Hematopoietic multipotent progenitor cell treated with erythropoietin and hydrocortisone succinate and interleukin-3 and kit ligand, for 4 days (in vitro differentiated cells): ENCODE measurements around the gene RAB31.
"Not testable (repeated sequence)": the region's sequence is repeated elsewhere in the genome, so short reads cannot be mapped to it uniquely, and the experiment has no call there.

Experiments used
- DNase-seq: peaks from one replicate; pipeline ENCODE4 v3.0.0-alpha.2; 2015

The RAB31 gene

DNA sequence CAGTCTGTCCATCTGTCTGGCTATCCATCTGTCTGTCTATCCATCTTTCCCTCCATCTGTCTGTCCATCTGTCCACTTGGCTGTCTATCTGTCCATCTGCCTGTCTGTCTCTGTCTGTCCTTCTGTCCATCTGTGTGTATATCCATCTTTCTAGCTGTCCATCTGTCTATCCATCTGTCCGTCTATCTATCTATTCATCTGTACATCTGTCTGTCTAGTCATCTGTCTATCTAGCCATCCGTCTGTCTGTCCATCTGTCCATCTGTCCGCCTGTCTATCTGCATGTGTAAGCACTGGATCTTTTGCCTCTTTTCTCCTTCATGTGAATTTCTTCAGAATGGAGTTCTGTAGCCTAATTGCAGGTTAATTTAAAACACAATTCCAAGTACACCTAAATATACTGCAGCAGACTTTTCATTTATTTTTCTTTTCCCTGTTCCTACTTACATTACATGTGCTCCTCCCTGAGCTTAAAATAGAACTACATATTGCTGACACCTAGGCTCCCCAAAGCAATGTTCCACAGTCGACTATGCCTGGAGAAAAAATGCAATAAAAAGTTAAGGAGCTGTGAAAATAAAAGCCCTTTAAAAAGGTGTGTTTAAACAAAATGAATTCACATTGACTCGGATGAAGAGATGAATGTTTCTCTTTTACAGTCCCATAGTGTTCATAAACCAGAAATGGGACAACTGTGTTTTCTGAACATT lies 140.2 kb downstream of the RAB31 start:
- DNase-seq: no peak

DNA sequence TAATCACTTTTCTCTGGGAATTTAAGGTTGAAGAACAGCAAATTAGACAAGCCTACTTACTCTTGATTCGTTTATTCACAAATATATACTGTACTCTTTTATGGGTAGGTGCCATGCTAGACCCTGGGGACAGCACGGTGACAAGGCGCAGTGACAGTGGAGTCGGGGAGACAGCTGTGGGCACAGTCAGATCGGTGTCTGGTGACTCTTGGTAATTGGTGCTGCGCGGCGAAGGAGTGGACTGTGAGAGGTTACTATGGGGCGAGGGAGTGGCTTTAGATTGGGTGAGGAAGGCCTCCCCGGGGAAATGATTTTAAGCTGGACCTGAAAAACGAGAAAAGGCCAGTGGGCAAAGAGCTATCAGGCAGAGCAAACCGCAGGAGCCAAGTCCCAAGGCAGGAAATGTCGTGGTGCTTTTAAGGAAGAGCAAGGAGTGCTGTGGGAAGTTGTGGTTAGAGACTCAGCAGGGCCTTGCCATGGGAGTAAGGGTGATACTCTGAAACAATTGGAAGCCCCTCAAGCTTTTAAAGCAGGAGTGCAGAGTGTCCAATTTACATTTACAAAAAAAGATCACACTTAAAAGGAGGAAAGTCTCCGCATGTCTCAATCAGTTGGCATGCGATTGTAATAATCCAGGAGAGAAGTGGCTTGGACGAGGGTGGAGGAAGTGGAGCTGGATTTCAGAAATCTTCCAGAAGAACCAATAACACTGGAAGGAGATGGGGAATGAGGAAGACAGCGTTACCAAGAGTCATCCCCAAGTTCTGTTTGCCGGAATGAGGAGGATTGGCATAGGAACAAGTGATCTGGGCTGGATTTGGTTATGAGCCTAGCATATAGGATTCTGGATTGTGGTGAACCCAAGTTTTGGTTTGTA lies 141.5 kb downstream of the RAB31 start:
- DNase-seq: peak; percentile 88

DNA sequence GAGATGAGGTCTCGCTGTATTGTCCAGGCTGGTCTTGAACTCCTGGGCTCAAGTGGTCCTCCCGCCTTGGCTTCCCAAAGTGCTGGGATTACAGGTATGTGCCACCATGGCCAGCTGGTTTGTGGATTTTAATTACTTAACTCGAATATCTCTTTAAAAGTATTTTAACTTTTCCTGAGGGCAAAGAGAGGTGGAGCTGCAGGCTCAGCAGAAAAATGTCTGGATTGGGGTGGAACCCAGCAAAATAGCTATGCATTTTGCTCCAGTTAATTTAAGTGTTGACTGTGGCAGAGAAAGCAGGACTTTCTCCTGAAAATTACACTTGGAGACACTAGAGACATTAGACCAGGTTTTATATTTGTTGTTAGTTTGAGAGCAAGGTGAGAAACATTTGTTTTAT lies 142.2 kb downstream of the RAB31 start:
- peak; percentile 21 for DNase-seq

DNA sequence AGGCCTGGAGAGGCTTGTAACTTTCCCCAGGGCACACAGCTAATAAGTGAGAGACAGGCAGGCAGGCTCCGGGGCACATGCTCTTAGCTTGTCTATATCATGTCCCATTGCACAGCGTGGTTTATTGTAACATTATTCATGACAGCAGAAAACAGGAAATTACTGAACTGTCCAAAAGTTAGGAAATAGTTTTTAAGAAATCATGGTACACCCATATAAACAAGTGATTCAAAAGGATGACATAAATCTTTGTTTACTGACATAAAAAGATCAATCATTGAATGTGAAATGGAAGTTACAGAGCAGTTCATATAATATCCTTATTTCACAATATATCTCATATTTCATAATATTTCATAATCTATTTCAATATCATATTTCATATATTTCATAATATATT lies 143.4 kb downstream of the RAB31 start:
- DNase-seq: peak; percentile 69

DNA sequence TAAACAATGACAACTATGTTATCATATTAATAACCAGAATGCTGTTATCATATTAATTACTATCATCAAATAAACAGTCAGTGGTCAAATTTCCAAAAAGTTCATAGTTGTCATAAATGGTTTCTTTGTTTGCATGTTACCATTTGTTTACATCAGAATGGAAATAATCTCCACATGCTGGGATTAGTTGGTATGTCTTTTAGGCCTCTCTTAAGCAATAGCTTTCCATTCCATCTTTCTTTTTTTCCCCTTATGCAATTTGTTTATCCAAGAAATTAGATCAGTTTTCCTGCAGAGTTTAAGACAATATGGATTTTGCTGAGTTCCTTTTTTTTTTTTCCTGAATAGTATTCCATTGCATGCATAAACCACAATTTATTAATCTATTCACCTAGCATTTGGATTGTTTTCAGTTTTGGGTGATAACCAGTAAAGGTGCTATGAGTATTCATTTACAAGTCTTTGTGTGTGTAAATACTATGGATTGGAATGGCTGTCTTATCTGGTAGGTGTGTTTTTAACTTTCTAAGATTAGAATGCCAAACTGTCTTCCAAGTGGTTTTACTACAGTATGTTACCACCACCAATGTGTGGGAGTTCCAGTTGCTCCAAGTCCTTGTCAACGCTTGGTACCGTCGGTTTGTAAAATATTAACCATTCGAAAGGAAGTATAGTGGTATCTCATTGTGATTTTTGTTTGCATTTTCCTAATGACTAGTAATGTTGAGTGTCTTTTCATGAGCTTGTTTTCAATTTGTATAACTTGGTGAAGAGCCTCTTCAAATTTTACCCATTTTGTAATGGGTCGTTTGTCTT lies 144.4 kb downstream of the RAB31 start:
- no peak for DNase-seq

DNA sequence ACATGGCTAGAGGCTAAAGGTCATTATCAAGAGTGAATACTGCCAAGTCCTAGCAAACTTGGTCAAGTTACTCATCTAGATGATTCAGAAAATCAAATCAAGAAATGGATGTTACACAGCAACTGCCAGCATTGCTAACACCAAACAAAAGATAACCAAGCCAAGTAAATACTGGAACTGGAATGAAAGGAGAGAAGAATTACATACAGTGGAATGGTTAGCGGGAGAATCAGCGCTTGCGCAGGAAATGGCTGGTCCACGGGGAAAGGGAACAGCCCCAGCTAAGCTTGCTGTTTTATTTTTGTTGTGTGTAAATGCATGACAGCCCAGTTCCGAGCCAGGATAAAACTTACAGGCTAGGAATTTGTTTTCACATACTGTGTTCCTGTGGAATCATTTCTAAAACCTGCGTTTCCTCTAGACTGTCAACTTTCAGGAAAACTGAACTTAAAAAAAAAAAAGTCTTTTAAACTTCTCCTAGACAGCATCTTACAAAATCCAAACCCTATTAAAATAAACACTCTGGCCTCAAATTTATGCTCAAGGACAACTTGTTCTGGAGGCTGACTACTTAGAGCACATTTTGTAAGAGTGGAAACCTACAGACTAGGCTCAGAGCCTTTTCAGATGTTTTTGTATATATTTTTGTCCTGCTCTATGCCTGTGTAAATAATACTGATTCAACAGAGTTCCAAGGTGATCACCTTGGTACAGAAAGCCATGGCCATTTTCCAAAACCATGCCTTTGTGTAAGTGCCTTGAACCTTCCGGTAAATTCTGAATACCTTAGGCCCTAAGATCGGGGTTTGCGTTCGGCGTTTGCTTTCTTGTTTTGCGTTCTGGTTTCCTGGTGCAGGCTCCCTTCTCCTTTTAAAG lies 146.9 kb downstream of the RAB31 start:
- DNase-seq: no peak

DNA sequence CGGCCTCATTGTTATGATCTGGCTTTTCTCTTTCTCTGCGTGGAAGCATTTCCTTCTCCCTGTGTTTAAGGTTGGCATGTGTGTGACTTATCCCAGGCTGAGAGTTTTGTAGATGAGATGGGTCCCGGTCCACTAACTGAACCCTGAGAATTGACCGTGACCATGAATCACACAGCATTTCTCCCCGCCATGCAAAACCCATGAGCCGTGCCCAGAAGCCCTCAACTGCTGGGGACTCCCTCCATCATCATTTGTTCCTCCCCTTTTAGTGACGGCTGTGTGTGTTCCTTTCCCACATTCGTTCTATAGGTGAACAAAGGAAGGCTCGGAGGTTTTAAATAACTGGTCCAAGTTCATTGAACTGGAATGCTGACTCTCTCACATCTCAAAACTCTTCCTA lies 147.6 kb downstream of the RAB31 start:
- no peak for DNase-seq

DNA sequence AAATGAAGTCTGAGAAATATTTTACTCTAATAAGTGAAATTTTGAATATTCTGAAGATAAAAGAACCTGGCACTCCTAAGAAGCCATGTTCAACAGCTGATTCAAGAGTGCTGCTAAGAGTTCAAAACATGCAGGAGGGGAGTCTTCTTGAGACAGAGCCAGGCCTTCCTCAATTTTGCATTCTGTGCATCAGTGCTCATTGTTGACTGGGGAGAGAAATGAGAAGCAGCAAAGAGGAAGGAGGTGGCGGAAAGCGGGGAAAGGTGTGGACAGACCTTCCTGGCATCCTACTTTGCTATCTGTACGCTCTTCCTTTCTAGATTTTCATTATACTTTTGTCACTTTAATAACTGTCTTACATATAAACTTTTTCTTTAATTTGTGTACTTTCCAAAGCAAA lies 148.0 kb downstream of the RAB31 start:
- DNase-seq: no peak

DNA sequence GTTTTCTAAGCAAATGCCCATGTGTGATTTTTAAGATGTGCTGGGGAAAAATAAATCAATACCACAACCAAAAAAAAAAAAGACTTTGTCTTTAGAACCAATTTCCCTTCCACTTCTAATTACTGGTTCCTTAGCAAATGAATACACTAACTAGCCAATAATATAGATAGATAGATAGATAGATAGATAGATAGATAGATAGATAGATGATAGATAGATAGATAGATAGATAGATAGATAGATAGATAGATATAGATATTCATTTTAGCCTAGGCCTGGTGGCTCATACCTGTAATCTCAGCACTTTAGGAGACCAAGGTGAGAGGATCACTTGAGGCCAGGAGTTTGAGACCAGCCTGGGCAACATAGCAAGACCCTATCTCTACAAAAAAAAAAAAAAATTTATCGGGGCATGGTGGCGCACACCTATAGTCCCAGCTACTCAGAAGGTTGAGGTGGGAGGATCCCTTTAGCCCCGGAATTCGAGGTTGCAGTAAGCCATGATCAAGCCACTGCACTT lies 149.4 kb downstream of the RAB31 start:
- not testable (repeated sequence) for DNase-seq

DNA sequence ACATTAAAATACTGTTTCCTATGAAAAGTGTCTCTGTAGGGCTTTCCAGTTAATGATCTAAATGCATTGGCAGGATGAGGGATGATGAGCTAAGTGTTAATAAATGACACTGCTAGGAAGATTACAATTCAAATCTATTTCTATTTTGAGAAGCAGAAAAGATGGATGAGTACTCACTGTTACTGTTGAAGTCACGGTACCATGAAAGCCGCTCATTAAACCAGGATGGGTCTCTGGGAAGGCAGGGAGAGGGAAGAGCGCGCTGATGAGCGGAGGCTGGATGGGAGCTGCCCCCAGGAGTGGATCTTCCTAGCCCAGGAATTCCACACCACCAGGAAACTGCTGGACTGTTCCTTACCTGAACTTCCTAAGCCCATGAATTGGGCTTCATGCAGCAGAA lies 150.5 kb downstream of the RAB31 start:
- DNase-seq: no peak

DNA sequence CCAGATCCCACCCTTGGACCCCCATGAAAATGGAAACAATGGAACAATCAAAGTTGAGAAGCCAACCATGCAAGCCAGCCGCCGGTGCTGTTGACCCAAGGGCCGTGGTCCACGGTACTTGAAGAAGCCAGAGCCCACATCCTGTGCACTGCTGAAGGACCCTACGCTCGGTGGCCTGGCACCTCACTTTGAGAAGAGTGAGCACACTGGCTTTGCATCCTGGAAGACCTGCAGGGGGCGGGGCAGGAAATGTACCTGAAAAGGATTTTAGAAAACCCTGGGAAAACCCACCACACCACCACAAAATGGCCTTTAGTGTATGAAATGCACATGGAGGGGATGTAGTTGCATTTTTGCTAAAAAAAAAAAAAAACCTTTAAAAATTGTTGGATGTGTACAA lies 151.1 kb downstream of the RAB31 start:
- no peak for DNase-seq

DNA sequence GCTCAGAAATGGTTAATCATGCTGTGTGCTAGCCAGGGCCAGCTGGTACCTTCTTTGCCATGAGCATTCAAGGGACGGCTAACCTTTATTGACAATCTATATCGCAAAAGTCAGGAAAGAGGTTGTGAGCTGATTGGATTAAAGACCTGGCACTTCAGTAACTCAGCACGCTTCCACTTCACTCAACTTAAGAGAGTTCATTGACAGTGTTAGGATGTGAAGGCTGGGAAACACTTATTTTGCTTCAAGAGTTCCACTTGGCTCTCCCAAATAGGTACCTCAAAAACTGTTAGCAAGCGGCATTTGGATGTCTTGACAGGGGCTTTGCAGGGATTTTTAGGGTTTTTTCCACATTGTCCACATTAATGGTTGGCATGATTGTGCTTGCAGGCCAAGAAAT lies 152.6 kb downstream of the RAB31 start:
- DNase-seq: no peak

DNA sequence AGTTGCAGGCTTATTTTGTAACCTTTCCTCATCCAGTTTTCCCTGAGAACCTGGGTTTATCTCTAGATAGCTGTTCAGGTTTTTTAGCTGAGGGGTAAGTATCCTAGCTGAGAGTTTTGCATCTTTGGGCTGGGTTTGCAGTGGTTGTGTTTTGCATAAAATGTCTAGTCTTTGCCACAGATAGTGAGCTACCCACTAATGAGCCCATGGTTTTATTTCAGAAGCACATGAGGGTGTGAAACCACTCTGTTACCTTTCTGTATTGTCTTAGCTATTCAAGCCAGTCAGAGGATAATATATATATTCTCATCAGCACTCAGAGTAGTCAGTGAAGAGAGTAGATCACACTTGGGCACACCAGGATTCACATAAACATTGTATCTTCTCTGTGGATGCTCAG lies 153.1 kb downstream of the RAB31 start:
- no peak for DNase-seq

DNA sequence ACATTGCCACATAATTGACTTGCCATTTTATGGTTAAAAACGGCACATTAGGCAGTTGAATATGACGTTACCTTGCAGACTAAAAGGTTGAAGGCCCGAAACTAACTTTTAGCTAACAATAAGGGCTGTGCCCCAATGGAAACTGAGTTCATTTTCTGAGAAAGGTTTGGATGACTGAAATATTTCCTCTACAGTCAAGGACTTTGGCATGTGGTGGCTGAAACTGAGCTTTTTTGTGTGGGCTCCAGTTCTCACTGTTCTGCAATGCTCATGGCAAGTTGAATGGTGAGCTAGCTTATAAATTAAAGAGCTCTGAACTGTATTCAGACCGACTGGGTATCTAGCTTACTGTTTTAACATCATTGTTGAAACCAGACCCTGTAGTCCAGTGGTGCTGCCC lies 153.8 kb downstream of the RAB31 start:
- DNase-seq: no peak

DNA sequence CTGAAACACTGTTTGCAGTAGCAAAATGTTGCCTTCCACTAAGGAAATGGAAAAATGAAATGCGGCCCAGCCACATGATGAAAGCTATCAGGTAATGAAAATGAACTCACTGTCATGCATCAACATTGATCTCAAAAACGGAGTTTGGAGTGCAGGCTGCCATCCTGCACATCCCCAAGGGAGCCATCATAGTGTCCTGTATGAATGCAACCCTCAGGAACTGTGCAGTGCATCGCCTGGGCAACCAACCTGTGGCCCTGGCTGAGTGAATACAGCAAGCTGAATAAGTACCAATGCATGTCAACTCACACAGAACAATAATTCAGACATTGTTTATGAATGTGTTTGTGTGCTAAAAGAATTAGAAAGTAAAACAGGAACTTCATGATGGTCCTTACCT lies 154.6 kb downstream of the RAB31 start:
- DNase-seq: no peak

DNA sequence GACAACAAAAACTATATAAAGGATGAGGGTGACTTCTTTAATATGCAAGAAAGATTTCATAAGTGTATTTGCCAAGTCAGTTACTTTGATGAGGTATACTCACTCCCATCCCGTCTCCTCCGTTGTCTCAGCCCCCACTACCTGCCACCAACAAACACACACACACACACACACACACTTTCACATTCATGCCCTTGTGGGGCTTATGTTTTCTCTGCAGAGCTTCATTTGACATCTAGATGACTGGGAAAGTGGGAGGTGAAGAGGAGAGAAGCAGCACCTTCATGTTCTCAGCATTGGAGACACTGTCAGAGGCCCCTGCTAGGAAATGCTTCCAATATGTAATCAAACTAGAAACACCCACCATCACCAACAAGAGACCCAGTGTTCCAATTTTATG lies 155.2 kb downstream of the RAB31 start:
- DNase-seq: no peak

DNA sequence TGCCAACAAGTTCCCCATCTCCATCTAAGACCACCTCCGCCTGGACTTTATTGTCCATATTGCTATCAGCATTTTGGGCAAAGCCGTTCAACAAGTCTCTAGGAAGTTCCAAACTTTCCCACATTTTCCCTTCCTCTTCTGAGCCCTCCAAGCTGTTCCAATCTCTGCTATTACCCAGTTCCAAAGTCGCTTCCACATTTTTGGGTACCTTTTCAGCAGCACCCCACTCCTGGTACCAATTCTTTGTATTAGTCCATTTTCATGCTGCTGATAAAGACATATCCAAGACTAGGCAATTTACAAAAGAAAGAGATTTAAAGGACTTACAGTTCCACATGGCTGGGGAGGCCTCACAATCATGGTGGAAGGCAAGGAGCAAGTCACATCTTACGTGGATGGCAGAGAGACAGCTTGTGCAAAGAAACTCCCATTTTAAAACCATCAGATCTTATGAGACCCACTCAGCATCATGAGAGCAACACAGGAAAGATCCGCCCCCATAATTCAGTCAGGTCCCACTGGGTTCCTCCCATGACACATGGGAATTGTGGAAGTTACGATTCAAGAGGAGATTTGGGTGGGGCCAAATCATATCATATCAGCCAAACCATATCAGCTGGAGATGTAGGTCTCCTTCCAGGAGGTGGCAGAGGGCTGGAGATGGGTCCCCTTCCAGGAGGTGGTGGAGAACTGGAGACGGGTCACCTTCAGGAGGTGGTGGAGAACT lies 157.8 kb downstream of the RAB31 start:
- DNase-seq: no peak

DNA sequence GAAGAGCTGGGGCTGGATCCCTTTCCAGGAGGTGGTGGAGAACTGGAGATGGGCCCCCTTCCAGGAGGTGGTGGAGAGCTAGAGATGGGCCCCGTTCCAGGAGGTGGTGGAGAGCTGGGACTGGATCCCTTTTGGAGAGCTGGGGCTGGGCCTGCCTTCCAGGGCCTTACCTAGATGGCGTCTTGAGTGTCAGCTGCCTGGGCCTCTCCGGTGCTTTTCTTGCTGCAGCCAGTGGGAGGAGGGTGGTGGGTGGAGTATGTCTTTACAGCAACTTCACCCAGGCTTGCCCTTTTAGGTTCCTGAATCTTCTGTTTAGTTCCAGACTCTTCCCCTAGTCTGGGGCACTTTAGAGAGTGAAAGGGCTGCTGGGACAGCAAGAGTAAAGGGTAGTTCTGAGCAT lies 158.5 kb downstream of the RAB31 start:
- no peak for DNase-seq

DNA sequence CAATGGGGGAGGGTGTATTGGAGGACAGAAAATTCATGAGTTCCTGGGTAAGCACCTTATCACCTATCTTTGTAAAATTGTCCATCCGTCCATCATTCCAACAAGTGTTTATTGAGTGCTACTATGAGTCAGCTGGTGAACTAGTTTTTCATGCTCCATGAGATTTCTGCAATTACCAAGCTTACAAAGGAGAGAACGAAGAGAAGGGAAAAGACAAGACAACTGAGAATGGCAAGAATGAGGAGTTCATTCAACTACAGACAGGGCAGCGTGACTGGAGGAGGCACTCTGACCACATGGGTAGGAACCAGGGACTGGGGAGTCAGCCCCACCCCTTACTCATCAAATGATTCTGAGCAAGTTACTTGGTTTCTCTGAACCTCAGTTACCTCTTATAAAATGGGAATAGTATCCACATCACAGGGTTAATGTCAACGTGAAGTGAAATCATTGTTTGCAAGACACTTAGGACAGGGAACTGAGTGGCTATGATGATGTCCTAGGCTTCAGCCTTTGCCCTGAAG lies 159.0 kb downstream of the RAB31 start:
- no peak for DNase-seq

DNA sequence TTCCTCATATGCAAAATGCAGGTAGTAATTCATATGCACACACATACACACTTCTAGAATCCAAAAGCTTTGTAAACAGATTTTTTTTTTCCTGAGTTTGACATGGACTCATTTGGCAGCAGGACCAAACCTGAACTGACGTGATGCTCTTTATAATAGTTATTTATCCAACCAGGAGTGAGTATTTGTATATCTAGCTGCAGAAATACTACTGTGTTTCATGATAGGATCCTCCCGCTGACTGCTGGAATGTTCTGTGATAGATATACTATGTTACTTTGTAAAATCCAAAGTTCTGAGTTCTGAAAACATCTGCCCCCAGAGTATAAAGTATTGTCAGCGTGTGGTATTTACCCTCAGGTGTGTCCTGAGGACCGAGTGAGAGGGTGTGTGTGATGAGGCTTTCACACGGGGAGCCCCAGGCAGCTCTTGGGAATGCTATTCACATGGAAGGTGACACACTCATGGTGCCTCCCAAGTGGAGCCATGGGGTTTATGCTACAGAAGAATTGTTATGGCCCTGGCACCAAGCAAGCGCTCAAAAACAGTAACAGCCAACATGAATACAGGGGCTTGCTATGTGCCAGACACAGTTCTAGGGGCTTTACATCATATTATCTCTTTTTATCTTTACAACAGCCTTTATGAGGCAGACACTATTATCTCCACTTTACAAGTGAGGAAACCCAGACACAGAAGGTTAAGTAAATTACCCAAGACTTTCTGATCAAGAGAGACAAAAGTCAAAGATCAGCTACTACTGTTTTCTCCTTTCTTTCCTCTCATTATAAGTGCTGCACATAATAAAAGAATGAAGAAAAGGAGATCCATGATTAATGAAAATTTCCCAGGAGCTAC lies 161.0 kb downstream of the RAB31 start:
- peak; percentile 70 for DNase-seq
